Astrocyte (in vitro differentiated cells and primary cell): ENCODE results near the gene RASSF6. TPM values are rescaled to one million over a fixed set of nuclear protein-coding genes. Genes with fewer than 3 reads are reported as not detected.

Experiments used
- DNase-seq: peaks from one replicate; pipeline ENCODE4 v3.0.0-alpha.2; 2010; ENCODE audit warnings: low read depth
- FAIRE-seq: peaks from 2 replicates; lab custom pipeline; 2011; peaks lifted over from hg19 to GRCh38; lab: Jason Lieb, UNC
- H2AFZ ChIP-seq: 2 replicates; pipeline ENCODE4 v1.6.0; 2012; ENCODE audit warnings: low read depth, low read length, inconsistent platforms
- H3K27ac ChIP-seq: 2 replicates; pipeline ENCODE4 v1.5.1; 2011; ENCODE audit warnings: low read depth, low read length, inconsistent platforms
- H3K27me3 ChIP-seq: 2 replicates; pipeline ENCODE4 v1.6.0; 2011; ENCODE audit warnings: low read length, inconsistent platforms; ENCODE audit not compliant: insufficient read depth
- H3K36me3 ChIP-seq: 2 replicates; pipeline ENCODE4 v1.5.1; 2011; ENCODE audit warnings: low read length, inconsistent platforms; ENCODE audit not compliant: insufficient read depth
- H3K4me1 ChIP-seq: 2 replicates; pipeline ENCODE4 v1.5.1; 2011; ENCODE audit warnings: low read length, inconsistent platforms; ENCODE audit not compliant: insufficient read depth
- H3K4me2 ChIP-seq: 2 replicates; pipeline ENCODE4 v1.6.0; 2012; ENCODE audit warnings: low read length, inconsistent platforms
- H3K4me3 ChIP-seq: 2 replicates; pipeline ENCODE4 v1.5.1; 2011; ENCODE audit warnings: low read depth, mild to moderate bottlenecking, low read length, inconsistent platforms; ENCODE audit not compliant: insufficient read depth
- H3K79me2 ChIP-seq: 2 replicates; pipeline ENCODE4 v1.6.0; 2012; ENCODE audit warnings: mild to moderate bottlenecking, low read length, inconsistent platforms; ENCODE audit not compliant: insufficient read depth
- H3K9ac ChIP-seq: 2 replicates; pipeline ENCODE4 v1.6.0; 2012; ENCODE audit warnings: mild to moderate bottlenecking, low read length, inconsistent platforms
- H3K9me3 ChIP-seq: 2 replicates; pipeline ENCODE4 v1.5.1; 2012; ENCODE audit warnings: low read depth, mild to moderate bottlenecking, low read length, inconsistent platforms; ENCODE audit not compliant: insufficient read depth
- H4K20me1 ChIP-seq: 2 replicates; pipeline ENCODE4 v1.6.0; 2012; ENCODE audit warnings: low read length, inconsistent platforms; ENCODE audit not compliant: insufficient read depth
- H3K27ac Mint-ChIP-seq: one replicate; pipeline ENCODE4 v1.8.0; 2021; ENCODE audit warnings: mild to moderate bottlenecking, mixed read lengths; ENCODE audit not compliant: unreplicated experiment
- H3K27me3 Mint-ChIP-seq: one replicate; pipeline ENCODE4 v1.8.0; 2021; ENCODE audit warnings: low read depth, mixed read lengths; ENCODE audit not compliant: unreplicated experiment
- H3K36me3 Mint-ChIP-seq: one replicate; pipeline ENCODE4 v1.8.0; 2021; ENCODE audit warnings: low read depth, mixed read lengths; ENCODE audit not compliant: unreplicated experiment
- H3K4me1 Mint-ChIP-seq: one replicate; pipeline ENCODE4 v1.8.0; 2021; ENCODE audit warnings: low read depth, mixed read lengths; ENCODE audit not compliant: unreplicated experiment
- H3K4me3 Mint-ChIP-seq: one replicate; pipeline ENCODE4 v1.8.0; 2021; ENCODE audit warnings: mild to moderate bottlenecking, moderate library complexity, mixed read lengths; ENCODE audit not compliant: unreplicated experiment
- H3K9me3 Mint-ChIP-seq: one replicate; pipeline ENCODE4 v1.8.0; 2021; ENCODE audit warnings: mild to moderate bottlenecking, mixed read lengths; ENCODE audit not compliant: unreplicated experiment
- EZH2 ChIP-seq: IDR thresholded peaks from 2 replicates; pipeline ENCODE4 v1.6.1; 2012; ENCODE audit warnings: mild to moderate bottlenecking, low read length, inconsistent platforms; ENCODE audit not compliant: insufficient read depth
- total RNA-seq: library from RNA; stranded (reverse); gene quantifications from 2 replicates; pipeline ENCODE4 v1.2.1, GENCODE V29; 2021
- TF ChIP-seq, protein P1 (sequence below): IDR thresholded peaks from 2 replicates; pipeline ENCODE4 v1.5.1; 2011; ENCODE audit warnings: low read depth, mild to moderate bottlenecking, inconsistent platforms, low read length, moderate library complexity; ENCODE audit not compliant: insufficient read depth

Gene RASSF6
- total RNA-seq, 1 donor from 2014 or later = 0.14 TPM

DNA sequence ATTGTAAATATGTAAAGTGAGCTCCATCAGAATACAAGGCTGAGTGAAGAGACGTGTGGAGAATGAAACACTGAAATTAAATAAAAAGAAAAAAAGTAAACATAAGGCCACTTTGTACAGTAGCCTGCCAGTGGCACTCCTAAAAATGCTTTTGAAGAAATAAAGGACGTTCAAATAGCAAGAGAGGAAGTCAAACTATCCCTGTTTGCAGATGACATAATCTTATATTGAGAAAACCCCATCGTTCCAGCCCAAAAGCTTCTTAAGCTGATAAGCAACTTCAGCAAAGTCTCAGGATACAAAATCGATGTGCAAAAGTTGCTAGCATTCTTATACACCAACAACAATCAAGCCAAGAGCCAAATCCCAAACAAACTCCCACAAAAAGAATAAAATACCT, 24.2 kb downstream of the RASSF6 start:
- Histone ChIP-seq H3K36me3 (no peaks in the 10 kb centered on the region), H3K4me2 (no peak overlapping the region), H4K20me1 (no peaks in the 10 kb centered on the region), H3K9ac (no peak overlapping the region), H3K79me2 (no peaks in the 10 kb centered on the region), H3K27ac (no peak overlapping the region), H3K9me3 (no peaks in the 10 kb centered on the region), H3K27me3 (no peaks in the 10 kb centered on the region), H2AFZ (no peak overlapping the region), H3K4me1 (peaks cover 3% of the 10 kb centered on the region), H3K4me3 (no peak overlapping the region)
- TF ChIP-seq, protein P1, sequence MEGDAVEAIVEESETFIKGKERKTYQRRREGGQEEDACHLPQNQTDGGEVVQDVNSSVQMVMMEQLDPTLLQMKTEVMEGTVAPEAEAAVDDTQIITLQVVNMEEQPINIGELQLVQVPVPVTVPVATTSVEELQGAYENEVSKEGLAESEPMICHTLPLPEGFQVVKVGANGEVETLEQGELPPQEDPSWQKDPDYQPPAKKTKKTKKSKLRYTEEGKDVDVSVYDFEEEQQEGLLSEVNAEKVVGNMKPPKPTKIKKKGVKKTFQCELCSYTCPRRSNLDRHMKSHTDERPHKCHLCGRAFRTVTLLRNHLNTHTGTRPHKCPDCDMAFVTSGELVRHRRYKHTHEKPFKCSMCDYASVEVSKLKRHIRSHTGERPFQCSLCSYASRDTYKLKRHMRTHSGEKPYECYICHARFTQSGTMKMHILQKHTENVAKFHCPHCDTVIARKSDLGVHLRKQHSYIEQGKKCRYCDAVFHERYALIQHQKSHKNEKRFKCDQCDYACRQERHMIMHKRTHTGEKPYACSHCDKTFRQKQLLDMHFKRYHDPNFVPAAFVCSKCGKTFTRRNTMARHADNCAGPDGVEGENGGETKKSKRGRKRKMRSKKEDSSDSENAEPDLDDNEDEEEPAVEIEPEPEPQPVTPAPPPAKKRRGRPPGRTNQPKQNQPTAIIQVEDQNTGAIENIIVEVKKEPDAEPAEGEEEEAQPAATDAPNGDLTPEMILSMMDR = no peak
- no peak for TF ChIP-seq EZH2
- no peak overlapping the region for H3K4me3 Mint-ChIP-seq
- H3K27me3 Mint-ChIP-seq = no peaks in the 10 kb centered on the region
- H3K9me3 Mint-ChIP-seq = no peaks in the 10 kb centered on the region
- H3K36me3 Mint-ChIP-seq = no peaks in the 10 kb centered on the region
- DNase-seq = no peak
- no peak overlapping the region for H3K27ac Mint-ChIP-seq
- no peak for FAIRE-seq
- H3K4me1 Mint-ChIP-seq = peaks cover 16% of the 10 kb centered on the region

- Histone ChIP-seq H3K4me1 (peaks cover 4% of the 10 kb centered on the region), H3K9ac (no peak overlapping the region), H3K79me2 (no peaks in the 10 kb centered on the region), H3K27me3 (no peaks in the 10 kb centered on the region), H3K4me3 (no peak overlapping the region), H3K27ac (no peak overlapping the region), H4K20me1 (no peaks in the 10 kb centered on the region), H2AFZ (no peak overlapping the region), H3K4me2 (no peak overlapping the region), H3K9me3 (no peaks in the 10 kb centered on the region), H3K36me3 (no peaks in the 10 kb centered on the region)
- Mint-ChIP-seq H3K9me3 (no peaks in the 10 kb centered on the region), H3K4me3 (no peak overlapping the region), H3K36me3 (no peaks in the 10 kb centered on the region), H3K4me1 (peaks cover 4% of the 10 kb centered on the region), H3K27me3 (no peaks in the 10 kb centered on the region), H3K27ac (no peak overlapping the region)
- FAIRE-seq = no peak
- no peak for DNase-seq
- TF ChIP-seq EZH2 = no peak
- TF ChIP-seq, protein P1 = peak; percentile 65
Measured at GRCh38 chr4:73593631-73594241, 26.5 kb downstream of the RASSF6 start.
